Measurements from ENCODE around the gene MYO18A.
"Not testable (repeated sequence)": the region's sequence is repeated elsewhere in the genome, so short reads cannot be mapped to it uniquely, and the experiment has no call there.

Gene MYO18A

GRCh38 chr17:29149431-29150064, 30.6 kb downstream of the MYO18A start:
- DNase-seq (ENCODE audit: low read depth in 2 of 2): no peak

- peak; percentile 87 to 91 for DNase-seq (ENCODE audit: low read depth in 2 of 2)
Measured at GRCh38 chr17:29148790-29149430, 31.3 kb downstream of the MYO18A start.

GRCh38 chr17:29148257-29148789, 31.9 kb downstream of the MYO18A start:
- DNase-seq (ENCODE audit: low read depth in 2 of 2): no peak

DNA sequence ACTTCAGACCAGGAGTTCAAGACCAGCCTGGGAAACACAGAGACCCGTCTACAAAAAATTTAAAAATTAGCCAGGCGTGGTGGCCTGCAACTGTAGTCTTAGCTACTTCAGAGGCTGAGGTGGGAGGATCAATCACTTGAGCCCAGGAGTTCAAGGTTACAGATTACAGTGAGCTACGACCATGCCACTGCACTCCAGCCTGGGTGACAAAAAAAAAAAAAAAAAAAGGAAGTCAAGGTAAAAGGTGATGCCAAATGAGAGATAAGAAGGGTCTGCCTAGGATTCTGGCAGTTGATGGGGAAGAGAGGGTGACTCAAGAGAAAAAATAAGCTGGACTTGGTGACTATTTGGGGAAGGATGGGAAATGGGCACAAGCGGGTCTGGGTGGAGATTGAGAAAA, 32.5 kb downstream of the MYO18A start:
- DNase-seq (ENCODE audit: low read depth in 2 of 2): no peak

GRCh38 chr17:29147228-29147627, 33.0 kb downstream of the MYO18A start:
- not testable (repeated sequence) for DNase-seq (ENCODE audit: low read depth in 2 of 2)

GRCh38 chr17:29146369-29146972, 33.7 kb downstream of the MYO18A start:
- DNase-seq (ENCODE audit: low read depth in 2 of 2): no peak

GRCh38 chr17:29145289-29146073, 34.7 kb downstream of the MYO18A start:
- DNase-seq (ENCODE audit: low read depth in 2 of 2): no peak

DNA sequence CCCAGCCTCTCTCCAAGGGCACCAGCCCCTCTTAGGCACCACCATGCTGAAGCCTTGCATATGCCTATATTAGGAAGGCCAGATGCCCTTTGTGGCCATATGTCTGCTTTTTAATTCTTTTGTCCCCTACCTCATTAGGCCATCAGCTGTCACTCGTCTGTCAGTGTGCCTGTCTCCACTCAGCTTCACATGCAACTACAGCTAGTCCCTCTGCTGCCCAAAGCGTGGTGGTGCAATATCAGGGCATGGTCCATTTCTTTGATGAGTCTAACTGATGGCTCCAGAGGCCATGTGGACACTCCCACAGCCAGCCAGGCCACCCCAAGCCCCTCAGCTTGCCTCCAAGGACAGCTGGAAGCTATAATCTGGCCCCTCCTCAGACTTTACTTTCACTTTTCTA, 36.3 kb downstream of the MYO18A start:
- no peak for DNase-seq (ENCODE audit: low read depth in 2 of 2)

- DNase-seq (ENCODE audit: low read depth in 2 of 2): no peak
Measured at GRCh38 chr17:29141514-29141876, 38.7 kb downstream of the MYO18A start.

DNA sequence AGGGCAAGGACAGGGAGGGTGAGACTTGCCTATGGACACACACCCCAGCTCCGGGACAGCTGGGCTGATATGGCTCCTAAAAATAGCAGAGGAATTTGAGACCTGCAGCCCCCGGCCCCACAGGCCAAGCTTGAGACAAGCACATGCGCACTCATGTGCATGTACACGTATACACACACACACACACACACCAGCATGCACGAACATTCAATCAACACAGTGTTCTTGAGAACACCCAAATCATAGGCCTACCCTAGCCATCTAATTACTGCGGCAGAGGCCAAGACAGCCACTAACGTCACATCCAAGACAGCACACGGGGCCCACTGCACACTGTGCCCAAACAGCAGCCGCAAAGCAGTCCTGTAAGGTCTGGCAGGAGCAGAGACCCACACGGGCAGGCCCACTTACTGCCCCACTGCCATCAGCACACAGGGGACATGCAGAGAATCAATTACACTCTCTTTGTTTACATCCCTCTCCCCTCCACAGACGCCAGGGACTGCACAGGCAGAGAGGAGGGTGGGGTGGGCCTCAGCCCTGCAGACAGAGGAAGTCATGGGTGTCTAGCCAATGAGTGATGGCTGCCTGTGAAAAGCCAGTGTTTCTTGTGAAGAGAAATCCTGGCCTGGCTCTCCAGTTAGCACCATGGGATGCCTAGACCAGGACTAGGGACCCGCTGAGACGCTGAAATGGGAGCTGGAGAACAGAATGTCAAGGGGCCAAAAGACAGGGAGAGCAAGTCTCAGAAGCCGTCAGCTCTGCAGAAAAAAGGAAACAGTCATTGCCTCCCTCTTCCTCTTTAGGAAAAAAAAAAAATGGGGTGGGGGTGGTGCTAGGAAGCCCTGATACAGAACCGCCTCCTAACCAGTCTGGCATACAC, 39.3 kb downstream of the MYO18A start:
- DNase-seq (ENCODE audit: low read depth in 2 of 2): no peak

DNA sequence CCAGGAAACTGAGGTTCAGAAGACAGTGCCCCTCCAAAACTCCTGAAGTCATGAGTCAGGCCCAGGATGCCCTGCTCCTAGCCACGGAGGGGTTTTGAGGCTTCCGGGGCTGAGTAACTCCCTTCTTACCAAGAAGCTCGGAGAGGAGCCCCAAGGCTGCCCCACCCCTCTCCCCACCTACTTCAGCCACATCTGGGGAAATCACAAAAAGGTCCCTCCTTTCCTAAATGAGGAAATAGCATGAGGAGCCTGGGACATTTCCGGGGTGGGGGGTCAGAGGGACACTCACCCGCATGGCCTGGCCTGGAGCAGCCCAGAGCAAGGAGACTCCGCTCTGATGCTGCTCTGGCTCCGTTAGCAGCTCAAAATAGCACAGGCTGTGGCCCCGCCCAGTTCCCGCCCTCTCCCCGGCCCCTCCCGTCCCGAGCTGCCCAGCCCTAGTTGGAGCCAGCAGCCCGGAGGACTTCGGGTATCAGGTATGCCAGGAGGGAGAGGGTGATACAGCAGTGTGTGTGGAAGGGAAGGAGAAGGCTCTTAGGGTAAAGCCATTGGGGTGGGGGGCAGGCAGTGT, 40.1 kb downstream of the MYO18A start:
- peak; percentile 76 to 78 for DNase-seq (ENCODE audit: low read depth in 2 of 2)

- no peak for DNase-seq (ENCODE audit: low read depth in 2 of 2)
Measured at GRCh38 chr17:29138971-29139691, 41.1 kb downstream of the MYO18A start.

DNA sequence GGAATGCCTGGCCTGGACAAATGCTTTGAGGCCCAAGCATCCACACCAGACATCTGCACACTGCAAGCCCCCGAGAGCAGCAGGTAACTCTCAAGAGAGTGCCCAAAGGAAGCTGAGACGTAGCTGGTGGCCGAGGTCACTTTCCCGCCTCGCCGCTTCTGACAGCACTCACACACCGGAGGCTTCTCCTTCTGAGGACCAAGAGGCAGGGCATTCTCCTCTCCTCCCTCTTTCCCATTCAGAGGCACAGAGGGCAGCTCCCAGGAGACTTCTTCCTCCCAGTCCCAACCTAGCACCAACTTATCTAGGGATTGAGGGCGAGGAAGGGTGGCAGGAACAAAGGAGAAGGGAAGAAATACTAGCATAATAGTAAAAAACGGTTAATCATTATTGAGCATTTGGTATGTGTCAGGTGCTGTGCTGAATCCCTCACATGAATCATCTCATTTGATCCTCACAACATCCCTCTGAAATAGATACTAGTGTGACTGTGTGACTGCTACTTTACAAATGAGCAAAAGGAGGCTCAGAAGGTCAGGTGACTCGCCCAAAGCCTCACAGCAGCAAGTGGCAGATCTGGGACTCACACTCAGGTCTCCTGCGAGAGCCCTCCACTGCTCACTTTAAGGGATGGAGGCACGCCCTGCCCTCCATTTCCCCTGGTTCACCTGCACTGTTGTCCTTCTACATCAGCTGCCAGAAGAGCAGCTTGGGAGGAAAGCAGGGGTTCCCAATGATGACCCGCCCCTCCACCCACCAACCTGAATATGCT, 41.8 kb downstream of the MYO18A start:
- peak in 1 of 2 donors; percentile 42 for DNase-seq (ENCODE audit: low read depth in 2 of 2)

DNA sequence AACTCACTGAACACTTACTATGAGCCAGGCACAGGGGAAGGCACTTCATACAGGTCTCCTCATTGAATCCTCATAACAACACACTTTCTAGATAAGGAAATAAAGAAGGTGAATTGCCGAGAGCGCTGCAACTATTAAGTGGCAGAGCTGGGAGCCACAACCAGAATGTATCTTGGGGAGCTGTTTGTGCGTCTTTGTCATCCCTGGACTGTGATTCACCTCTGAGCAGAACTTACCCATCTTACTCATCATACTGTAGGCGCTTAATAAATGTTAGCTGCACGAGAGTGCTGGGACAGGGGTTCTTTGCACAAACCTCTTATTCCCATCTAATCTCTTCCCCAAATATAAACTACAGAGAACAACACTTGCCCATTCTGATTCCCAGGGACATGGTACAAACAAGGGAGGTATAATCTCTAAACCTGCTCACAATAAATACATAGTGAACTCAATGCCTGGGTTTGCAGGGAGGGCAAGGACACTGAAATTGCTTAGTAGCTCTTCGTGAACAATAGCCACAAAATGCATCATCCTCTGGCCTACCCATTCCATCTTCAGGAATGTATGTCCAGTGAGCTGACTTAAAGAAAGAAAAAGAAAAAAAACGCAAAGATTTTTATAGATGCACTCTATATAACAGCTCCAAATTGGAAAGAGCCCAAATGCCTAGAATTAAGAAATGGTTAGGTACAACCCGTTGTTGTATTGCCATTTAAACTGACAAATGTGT, 43.0 kb downstream of the MYO18A start:
- no peak for DNase-seq (ENCODE audit: low read depth in 2 of 2)

- DNase-seq (ENCODE audit: low read depth in 2 of 2): no peak
Measured at GRCh38 chr17:29135464-29135863, 44.7 kb downstream of the MYO18A start.

DNA sequence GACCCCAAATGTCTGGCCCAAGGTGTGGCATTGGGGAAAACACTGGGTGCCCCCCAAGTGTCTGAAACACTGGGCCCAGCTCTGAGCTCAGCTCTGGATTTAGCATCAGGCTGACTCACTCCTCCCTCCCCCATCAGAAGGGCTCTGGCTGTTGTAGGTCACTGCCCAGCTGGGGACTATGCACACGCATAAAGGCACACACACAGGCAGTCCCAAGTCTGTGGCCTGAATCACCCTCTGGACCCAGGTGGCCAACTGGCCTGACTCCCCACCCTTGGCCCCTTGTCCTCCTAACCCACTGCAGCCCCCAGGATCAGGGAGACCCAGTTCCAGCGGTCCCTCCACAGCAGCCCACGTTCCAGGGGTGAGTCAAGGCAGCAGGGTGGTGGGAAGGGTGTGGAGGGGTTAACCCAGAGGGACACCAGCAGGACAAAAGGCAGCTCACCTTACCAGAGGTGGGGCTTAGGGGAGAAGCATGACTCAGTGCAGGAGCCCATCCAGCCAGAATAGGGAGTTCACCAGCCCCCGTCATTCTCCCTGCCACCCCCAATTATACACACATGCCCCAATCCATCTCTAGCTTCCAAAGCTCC, 47.0 kb downstream of the MYO18A start:
- DNase-seq (ENCODE audit: low read depth in 2 of 2): no peak

- DNase-seq (ENCODE audit: low read depth in 2 of 2): no peak
Measured at GRCh38 chr17:29131814-29132682, 48.1 kb downstream of the MYO18A start.
